Neuron (in vitro differentiated cells): ENCODE results near the gene PLXNA1.

Experiments
- H2AFZ ChIP-seq: one replicate; pipeline ENCODE4 v1.6.1; 2013; ENCODE audit warnings: low read depth, mild to moderate bottlenecking, inconsistent platforms, low read length, moderate library complexity
- H3K27me3 ChIP-seq: one replicate; pipeline ENCODE4 v1.6.1; 2013; ENCODE audit warnings: low read length; ENCODE audit not compliant: insufficient read depth
- H3K36me3 ChIP-seq: one replicate; pipeline ENCODE4 v1.6.1; 2013; ENCODE audit warnings: low read length; ENCODE audit not compliant: insufficient read depth
- H3K4me1 ChIP-seq: one replicate; pipeline ENCODE4 v1.6.1; 2013; ENCODE audit warnings: low read length; ENCODE audit not compliant: insufficient read depth
- H3K4me3 ChIP-seq: 2 replicates; pipeline ENCODE4 v1.5.1; 2013; ENCODE audit warnings: mild to moderate bottlenecking, low read length, moderate library complexity
- H3K9me3 ChIP-seq: one replicate; pipeline ENCODE4 v1.6.1; 2013; ENCODE audit warnings: low read length

The PLXNA1 gene

GRCh38 chr3:126945171-126945721, 37.7 kb upstream of the PLXNA1 start:
- H3K4me1 ChIP-seq: peaks cover 2% of the 10 kb centered on the region
- no peaks in the 10 kb centered on the region for H3K27me3 ChIP-seq
- no peak overlapping the region for H3K4me3 ChIP-seq
- no peaks in the 10 kb centered on the region for H3K9me3 ChIP-seq
- H3K36me3 ChIP-seq: peaks cover 3% of the 10 kb centered on the region
- H2AFZ ChIP-seq: no peak overlapping the region

GRCh38 chr3:126945891-126946290, 37.0 kb upstream of the PLXNA1 start:
- no peak overlapping the region for H3K4me3 ChIP-seq
- H3K27me3 ChIP-seq: no peaks in the 10 kb centered on the region
- peaks cover 2% of the 10 kb centered on the region for H3K4me1 ChIP-seq
- H3K36me3 ChIP-seq: peaks cover 3% of the 10 kb centered on the region
- no peaks in the 10 kb centered on the region for H3K9me3 ChIP-seq
- no peak overlapping the region for H2AFZ ChIP-seq

- peaks cover 2% of the 10 kb centered on the region for H3K4me1 ChIP-seq
- H3K36me3 ChIP-seq: peaks cover 3% of the 10 kb centered on the region
- no peak overlapping the region for H2AFZ ChIP-seq
- no peaks in the 10 kb centered on the region for H3K27me3 ChIP-seq
- H3K4me3 ChIP-seq: no peak overlapping the region
- no peaks in the 10 kb centered on the region for H3K9me3 ChIP-seq
Observed at GRCh38 chr3:126946405-126946804, 36.5 kb upstream of the PLXNA1 start.

- no peaks in the 10 kb centered on the region for H3K27me3 ChIP-seq
- H3K9me3 ChIP-seq: no peaks in the 10 kb centered on the region
- H3K36me3 ChIP-seq: peaks cover 3% of the 10 kb centered on the region
- H3K4me3 ChIP-seq: no peak overlapping the region
- peaks cover 2% of the 10 kb centered on the region for H3K4me1 ChIP-seq
- H2AFZ ChIP-seq: no peak overlapping the region
Observed at GRCh38 chr3:126947429-126947828, 35.5 kb upstream of the PLXNA1 start.

- H3K9me3 ChIP-seq: no peaks in the 10 kb centered on the region
- no peaks in the 10 kb centered on the region for H3K27me3 ChIP-seq
- H2AFZ ChIP-seq: no peak overlapping the region
- no peak overlapping the region for H3K4me3 ChIP-seq
- peaks cover 3% of the 10 kb centered on the region for H3K36me3 ChIP-seq
- peaks cover 2% of the 10 kb centered on the region for H3K4me1 ChIP-seq
Observed at GRCh38 chr3:126948980-126949535, 33.9 kb upstream of the PLXNA1 start.

GRCh38 chr3:126951561-126951960, 31.4 kb upstream of the PLXNA1 start:
- Histone ChIP-seq H3K4me1 (no peaks in the 10 kb centered on the region), H3K36me3 (peaks cover 3% of the 10 kb centered on the region), H3K9me3 (no peaks in the 10 kb centered on the region), H3K27me3 (no peaks in the 10 kb centered on the region), H3K4me3 (no peak overlapping the region), H2AFZ (no peak overlapping the region)

GRCh38 chr3:126952261-126952982, 30.5 kb upstream of the PLXNA1 start:
- H3K27me3 ChIP-seq: no peaks in the 10 kb centered on the region
- no peaks in the 10 kb centered on the region for H3K4me1 ChIP-seq
- H3K4me3 ChIP-seq: no peak overlapping the region
- H2AFZ ChIP-seq: no peak overlapping the region
- no peaks in the 10 kb centered on the region for H3K9me3 ChIP-seq
- peaks cover 3% of the 10 kb centered on the region for H3K36me3 ChIP-seq

GRCh38 chr3:126952983-126953660, 29.8 kb upstream of the PLXNA1 start:
- no peak overlapping the region for H2AFZ ChIP-seq
- H3K27me3 ChIP-seq: no peaks in the 10 kb centered on the region
- H3K4me3 ChIP-seq: no peak overlapping the region
- H3K36me3 ChIP-seq: peaks cover 3% of the 10 kb centered on the region
- H3K9me3 ChIP-seq: no peaks in the 10 kb centered on the region
- no peaks in the 10 kb centered on the region for H3K4me1 ChIP-seq

- Histone ChIP-seq H3K9me3 (no peaks in the 10 kb centered on the region), H3K4me1 (no peaks in the 10 kb centered on the region), H3K27me3 (no peaks in the 10 kb centered on the region), H3K36me3 (peaks cover under 1% of the 10 kb centered on the region), H2AFZ (no peak overlapping the region), H3K4me3 (no peak overlapping the region)
Observed at GRCh38 chr3:126954141-126954842, 28.6 kb upstream of the PLXNA1 start.

- Histone ChIP-seq H3K36me3 (no peaks in the 10 kb centered on the region), H3K4me1 (peaks cover 8% of the 10 kb centered on the region), H3K27me3 (no peaks in the 10 kb centered on the region), H3K4me3 (no peak overlapping the region), H3K9me3 (no peaks in the 10 kb centered on the region), H2AFZ (no peak overlapping the region)
Observed at GRCh38 chr3:126955004-126955790, 27.7 kb upstream of the PLXNA1 start.

- H3K36me3 ChIP-seq: no peaks in the 10 kb centered on the region
- no peak overlapping the region for H3K4me3 ChIP-seq
- H3K9me3 ChIP-seq: no peaks in the 10 kb centered on the region
- H2AFZ ChIP-seq: no peak overlapping the region
- H3K27me3 ChIP-seq: no peaks in the 10 kb centered on the region
- H3K4me1 ChIP-seq: peaks cover 17% of the 10 kb centered on the region
Observed at GRCh38 chr3:126956361-126956760, 26.6 kb upstream of the PLXNA1 start.

- no peaks in the 10 kb centered on the region for H3K9me3 ChIP-seq
- H2AFZ ChIP-seq: no peak overlapping the region
- H3K27me3 ChIP-seq: no peaks in the 10 kb centered on the region
- H3K4me3 ChIP-seq: no peak overlapping the region
- no peaks in the 10 kb centered on the region for H3K36me3 ChIP-seq
- peaks cover 17% of the 10 kb centered on the region for H3K4me1 ChIP-seq
Observed at GRCh38 chr3:126956866-126957650, 25.9 kb upstream of the PLXNA1 start.
